Measurements from ENCODE around the gene CTCFL. TPM values are rescaled to one million over a fixed set of nuclear protein-coding genes. Genes with fewer than 3 reads are reported as not detected.
"Not testable (repeated sequence)": the region's sequence is repeated elsewhere in the genome, so short reads cannot be mapped to it uniquely, and the experiment has no call there.

The CTCFL gene
- total RNA-seq, 2 donors from 2014 or later: not detected

- DNase-seq (no peak), ATAC-seq (no peak)
- Histone ChIP-seq H3K9me3 (no peaks in the 10 kb centered on the region), H3K27ac (no peak overlapping the region), H3K4me1 (no peaks in the 10 kb centered on the region), H3K36me3 (replicated peaks in 1 of 2; ENCODE audit: insufficient read depth in 1 of 2, low read depth in 2 of 2) (no peaks in the 10 kb centered on the region), H3K4me3 (no peak overlapping the region), H3K27me3 (no peaks in the 10 kb centered on the region)
- intact Hi-C loops (cut with DNase I): no loop called here
- TF ChIP-seq, protein P1, sequence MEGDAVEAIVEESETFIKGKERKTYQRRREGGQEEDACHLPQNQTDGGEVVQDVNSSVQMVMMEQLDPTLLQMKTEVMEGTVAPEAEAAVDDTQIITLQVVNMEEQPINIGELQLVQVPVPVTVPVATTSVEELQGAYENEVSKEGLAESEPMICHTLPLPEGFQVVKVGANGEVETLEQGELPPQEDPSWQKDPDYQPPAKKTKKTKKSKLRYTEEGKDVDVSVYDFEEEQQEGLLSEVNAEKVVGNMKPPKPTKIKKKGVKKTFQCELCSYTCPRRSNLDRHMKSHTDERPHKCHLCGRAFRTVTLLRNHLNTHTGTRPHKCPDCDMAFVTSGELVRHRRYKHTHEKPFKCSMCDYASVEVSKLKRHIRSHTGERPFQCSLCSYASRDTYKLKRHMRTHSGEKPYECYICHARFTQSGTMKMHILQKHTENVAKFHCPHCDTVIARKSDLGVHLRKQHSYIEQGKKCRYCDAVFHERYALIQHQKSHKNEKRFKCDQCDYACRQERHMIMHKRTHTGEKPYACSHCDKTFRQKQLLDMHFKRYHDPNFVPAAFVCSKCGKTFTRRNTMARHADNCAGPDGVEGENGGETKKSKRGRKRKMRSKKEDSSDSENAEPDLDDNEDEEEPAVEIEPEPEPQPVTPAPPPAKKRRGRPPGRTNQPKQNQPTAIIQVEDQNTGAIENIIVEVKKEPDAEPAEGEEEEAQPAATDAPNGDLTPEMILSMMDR (IDR thresholded peaks at IDR 0.05): no peak
- TF ChIP-seq POLR2A (IDR thresholded peaks at IDR 0.05): no peak
- WGBS, 2 donors: 73 to 75% methylated on average over 5 of the region's 5 CpGs
Measured at GRCh38 chr20:57512432-57512831, 12.5 kb downstream of the CTCFL start.

- ATAC-seq; intact Hi-C loops (cut with DNase I); H3K36me3 ChIP-seq (replicated peaks in 1 of 2; ENCODE audit: insufficient read depth in 1 of 2, low read depth in 2 of 2); H3K27me3 ChIP-seq; H3K4me3 ChIP-seq; H3K27ac ChIP-seq; H3K9me3 ChIP-seq; H3K4me1 ChIP-seq; DNase-seq: not testable (repeated sequence)
- WGBS, 2 donors: 69 to 74% methylated on average over 7 of the region's 7 CpGs
Measured at GRCh38 chr20:57511709-57512108, 13.2 kb downstream of the CTCFL start.

- no peak for DNase-seq
- Histone ChIP-seq H3K4me1 (no peaks in the 10 kb centered on the region), H3K36me3 (replicated peaks in 1 of 2; ENCODE audit: insufficient read depth in 1 of 2, low read depth in 2 of 2) (no peaks in the 10 kb centered on the region), H3K27me3 (no peaks in the 10 kb centered on the region), H3K27ac (no peak overlapping the region), H3K4me3 (no peak overlapping the region), H3K9me3 (no peaks in the 10 kb centered on the region)
- intact Hi-C loops (cut with DNase I): no loop called here
- 33 to 35% methylated on average over 5 of the region's 5 CpGs for WGBS, 2 donors
- ATAC-seq: no peak
- no peak for TF ChIP-seq POLR2A (IDR thresholded peaks at IDR 0.05)
- TF ChIP-seq, protein P1 (IDR thresholded peaks at IDR 0.05): peak in 2 of 7 experiments; percentile 5 to 17
Measured at GRCh38 chr20:57509665-57510237, 15.2 kb downstream of the CTCFL start.

GRCh38 chr20:57508831-57509230 lies 16.1 kb downstream of the CTCFL start:
- H3K4me1 ChIP-seq: no peaks in the 10 kb centered on the region
- no peaks in the 10 kb centered on the region for H3K27me3 ChIP-seq
- DNase-seq (no peak), ATAC-seq (no peak)
- no peak overlapping the region for H3K4me3 ChIP-seq
- intact Hi-C loops (cut with DNase I): no loop called here
- 58 to 65% methylated on average over 5 of the region's 5 CpGs for WGBS, 2 donors
- H3K27ac ChIP-seq: no peak overlapping the region
- H3K9me3 ChIP-seq: no peaks in the 10 kb centered on the region
- no peaks in the 10 kb centered on the region for H3K36me3 ChIP-seq (replicated peaks in 1 of 2; ENCODE audit: insufficient read depth in 1 of 2, low read depth in 2 of 2)
- no peak for TF ChIP-seq POLR2A (IDR thresholded peaks at IDR 0.05)
- TF ChIP-seq, protein P1 (IDR thresholded peaks at IDR 0.05): no peak

DNA sequence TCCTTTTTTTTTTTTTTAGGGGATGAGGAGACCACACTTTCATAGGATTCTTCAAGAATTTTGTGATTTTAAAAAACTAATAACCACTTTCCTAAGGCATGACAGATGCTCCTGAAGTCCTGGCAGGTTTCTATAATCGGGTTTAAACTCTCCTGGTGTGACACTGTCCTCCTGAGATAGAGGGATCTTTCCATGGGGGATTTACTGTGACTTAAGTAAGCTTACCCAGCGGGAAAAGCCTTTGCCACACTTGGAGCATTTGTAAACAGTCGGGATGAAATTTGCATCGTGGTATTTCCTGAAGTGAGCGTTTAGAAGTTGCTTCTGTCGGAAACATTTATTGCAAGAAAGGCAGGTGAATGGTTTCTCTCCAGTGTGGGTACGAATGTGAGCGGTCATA lies 16.6 kb downstream of the CTCFL start:
- Histone ChIP-seq H3K4me1 (no peaks in the 10 kb centered on the region), H3K36me3 (replicated peaks in 1 of 2; ENCODE audit: insufficient read depth in 1 of 2, low read depth in 2 of 2) (no peaks in the 10 kb centered on the region), H3K4me3 (no peak overlapping the region), H3K27me3 (no peaks in the 10 kb centered on the region), H3K9me3 (no peaks in the 10 kb centered on the region), H3K27ac (no peak overlapping the region)
- no peak for ATAC-seq
- 41 to 54% methylated on average over 8 of the region's 8 CpGs for WGBS, 2 donors
- no peak for TF ChIP-seq POLR2A (IDR thresholded peaks at IDR 0.05)
- TF ChIP-seq, protein P1 (IDR thresholded peaks at IDR 0.05): no peak
- intact Hi-C loops (cut with DNase I): no loop called here
- no peak for DNase-seq
